GM04503 (cell line): ENCODE measurements around the gene AK4.
A peak's percentile ranks its signal among the peaks of the same experiment; 100 is the strongest.

Experiments
- DNase-seq: peaks from one replicate; pipeline ENCODE4 v3.0.0-alpha.2; 2012; ENCODE audit warnings: low read depth

The AK4 gene

DNA sequence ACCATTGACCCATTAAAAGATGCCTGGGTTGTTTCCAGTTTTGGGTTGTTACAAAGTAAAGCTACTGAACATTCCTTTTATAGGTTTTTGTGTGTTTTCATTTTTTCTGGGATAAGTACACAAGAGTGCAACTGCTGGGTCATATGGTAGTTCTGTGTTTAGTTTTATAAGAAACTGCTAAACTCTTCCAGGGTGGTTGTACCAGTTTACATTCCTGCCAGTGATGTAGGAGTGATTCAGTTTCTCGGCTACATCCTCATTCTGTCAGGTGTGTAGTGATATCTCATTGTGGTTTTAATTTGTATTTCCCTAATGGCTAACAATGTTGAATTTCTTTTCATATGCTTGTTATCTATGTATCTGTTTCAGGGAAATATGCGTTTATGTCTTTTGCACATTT, 102.8 kb downstream of the AK4 start:
- no peak for DNase-seq

DNA sequence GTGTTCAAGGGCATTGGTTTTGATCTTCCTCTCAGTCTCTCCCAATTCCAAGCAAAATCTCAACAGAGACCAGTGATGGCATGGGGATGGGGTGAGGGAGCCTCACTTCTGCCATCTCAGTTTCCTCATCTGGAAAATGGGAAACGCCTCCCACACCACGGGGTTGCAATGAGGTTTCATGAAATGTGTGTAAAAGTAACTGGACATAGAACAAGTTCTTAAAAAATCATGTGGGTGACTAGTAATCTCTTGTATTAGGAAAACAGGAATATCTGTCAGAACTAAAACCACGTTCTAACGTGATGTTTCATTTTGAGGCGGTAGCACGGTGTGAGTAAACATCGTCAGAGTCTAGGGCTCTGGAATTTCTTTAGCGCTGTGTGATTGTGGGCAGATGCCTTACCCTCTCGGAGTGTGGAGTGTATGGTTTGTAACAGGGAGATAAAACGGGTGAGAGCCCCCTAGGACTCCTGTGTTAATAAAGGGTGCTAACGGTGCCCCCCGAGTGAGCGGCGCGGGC, 105.9 kb downstream of the AK4 start:
- no peak for DNase-seq

DNA sequence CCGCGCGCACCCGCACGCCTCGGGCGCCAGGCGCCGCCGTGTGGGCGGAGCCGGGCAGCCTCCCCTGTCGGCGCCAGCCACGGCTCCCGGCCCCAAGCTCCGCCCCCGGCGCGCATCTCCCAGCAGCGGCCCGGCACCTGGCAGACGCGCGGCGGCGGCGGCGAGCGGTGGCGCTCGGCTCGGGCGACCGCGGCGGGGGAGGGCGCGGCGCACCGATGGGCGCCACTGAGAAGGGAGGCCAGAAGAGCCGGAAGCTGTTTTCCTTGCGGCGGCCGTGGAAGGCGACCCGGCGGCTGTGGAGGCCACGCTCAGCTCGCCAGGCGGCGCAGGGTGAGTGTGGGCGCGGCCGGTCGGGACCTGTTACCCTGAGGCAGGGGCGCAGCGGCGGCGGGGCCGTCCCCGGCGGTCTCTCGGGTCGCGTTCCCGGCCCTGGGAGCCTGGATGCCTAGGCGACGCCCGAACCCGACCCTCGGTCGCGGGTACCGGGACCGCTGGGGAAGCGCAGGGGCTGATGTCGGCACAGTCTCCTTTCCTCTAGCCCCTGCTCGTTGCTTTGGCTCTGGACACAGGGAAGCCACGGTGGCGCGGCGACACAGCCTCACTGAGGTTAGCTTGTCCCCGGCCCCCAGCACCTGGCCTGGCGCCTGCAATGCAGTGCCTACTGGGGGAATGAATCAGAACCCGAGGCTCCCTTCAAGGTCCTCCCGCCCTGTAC, 106.5 kb downstream of the AK4 start:
- no peak for DNase-seq

DNA sequence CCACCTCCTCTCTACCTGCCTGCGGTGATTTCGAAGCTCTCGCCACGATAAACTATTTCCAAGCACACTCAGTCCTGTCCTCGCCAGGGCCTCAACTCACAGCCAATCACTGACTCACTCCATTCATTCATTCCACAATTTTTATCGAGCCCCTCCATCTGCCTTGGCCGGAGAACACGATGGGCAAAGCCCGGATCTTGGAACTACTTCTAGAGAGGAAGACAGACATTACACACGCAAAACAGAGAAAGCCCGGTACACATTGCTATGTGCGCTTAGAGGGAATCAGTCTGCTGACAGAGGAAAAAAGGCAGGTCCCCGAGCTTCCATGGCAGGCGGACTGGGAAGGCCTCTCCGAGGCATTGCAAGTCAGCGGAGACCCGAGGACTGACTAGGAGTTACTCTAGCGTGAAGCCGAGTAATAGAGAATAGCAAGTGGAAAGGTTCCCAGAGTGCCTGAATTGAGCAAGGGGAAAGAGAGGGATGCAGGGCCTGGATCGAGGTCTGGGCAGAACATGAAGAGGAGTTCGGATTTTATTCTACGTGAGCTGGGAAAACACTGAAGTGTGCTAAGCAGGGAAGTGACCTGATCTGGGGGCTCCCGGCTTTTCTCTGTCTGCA, 107.1 kb downstream of the AK4 start:
- DNase-seq: no peak

DNA sequence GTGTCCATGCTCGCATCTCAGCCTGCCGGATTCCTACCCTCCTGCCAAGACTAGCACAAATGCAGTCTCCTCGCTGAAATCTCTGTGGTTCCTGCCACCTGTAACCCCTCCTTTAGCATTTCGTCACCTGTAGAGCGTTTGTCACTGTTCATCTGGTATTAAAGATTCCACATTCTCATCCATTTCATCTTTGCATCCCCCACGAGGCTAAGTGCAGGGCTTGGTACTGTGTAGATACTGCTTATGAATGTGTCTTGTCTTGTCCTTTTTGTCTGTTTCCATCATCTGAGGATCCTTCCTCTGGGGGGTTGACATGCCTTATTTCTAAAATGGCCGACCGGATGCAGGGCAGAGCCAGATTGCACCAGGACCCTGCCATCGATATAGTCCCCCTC, 107.7 kb downstream of the AK4 start:
- DNase-seq: no peak

DNA sequence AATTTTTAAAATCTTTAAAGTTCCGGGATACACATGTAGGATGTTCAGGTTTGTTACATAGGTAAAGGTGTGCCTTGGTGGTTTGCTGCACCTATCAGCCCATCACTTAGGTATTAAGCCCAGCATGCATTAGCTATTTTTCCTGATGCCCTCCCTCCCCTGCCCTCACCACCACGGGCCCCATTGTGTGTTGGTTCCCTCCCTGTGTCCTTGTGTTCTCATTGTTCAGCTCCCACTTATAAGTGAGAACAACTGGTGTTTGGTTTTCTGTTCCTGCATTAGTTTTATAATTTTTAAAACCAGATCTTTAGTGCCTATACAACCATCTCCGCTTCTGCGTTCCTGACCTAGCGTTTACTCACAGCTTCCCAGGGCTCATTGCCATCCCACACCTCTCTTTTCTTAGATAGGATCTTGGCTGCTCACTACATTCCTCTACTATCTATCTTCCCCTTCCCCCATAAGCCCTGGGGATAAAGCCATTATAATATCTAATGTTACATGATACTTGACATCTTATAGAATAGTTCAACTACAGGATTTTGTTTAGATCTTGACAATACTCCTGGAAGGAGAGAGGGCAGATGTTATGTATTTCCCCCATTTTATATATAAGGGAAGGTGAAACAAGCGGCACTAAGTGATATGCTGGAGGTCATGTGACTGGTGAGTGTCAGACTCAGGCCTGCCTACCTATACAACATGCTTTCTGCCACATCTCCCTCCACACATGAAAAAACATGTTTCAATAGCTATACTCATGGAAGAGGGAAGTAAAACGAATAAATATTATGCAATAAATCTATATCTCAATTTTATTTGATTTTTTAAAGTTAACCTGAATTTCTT, 109.1 kb downstream of the AK4 start:
- DNase-seq: no peak

DNA sequence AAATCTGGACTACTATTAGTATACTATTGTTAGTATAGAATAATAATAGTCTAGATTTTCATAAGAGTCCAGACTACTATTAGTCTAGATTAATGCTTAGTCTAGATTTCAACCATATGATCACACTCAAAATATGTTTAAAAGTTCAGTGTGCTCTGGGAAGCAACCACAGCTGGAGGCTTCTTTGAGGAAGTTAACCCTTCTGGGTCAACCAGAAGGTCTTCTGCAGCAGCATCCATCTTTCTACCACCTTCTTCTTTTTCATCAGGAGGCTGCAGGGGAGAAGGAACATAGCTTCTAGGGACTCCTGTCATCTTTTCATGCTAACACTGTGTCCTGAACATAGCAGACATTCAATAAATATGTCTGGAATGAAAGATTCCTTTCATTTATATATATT, 110.1 kb downstream of the AK4 start:
- no peak for DNase-seq

DNA sequence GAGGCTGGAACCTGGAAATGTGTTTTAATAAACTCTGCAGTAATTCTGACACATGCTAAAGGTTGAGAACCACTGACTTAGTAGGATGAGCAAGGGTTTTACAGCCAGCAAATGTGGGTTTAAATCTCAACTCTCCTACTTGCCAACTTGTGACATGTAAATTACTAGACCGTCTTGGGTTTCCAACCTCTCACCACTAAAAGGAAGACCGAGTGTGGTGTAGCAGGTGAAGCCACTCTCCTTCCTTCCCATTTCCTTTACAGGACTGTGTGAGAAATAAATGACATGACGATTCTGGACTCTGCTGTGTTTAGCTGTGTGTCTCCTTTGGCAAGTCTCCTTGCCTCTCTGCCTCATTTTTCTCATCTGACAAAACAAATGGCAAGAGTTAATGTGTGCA, 111.8 kb downstream of the AK4 start:
- no peak for DNase-seq

DNA sequence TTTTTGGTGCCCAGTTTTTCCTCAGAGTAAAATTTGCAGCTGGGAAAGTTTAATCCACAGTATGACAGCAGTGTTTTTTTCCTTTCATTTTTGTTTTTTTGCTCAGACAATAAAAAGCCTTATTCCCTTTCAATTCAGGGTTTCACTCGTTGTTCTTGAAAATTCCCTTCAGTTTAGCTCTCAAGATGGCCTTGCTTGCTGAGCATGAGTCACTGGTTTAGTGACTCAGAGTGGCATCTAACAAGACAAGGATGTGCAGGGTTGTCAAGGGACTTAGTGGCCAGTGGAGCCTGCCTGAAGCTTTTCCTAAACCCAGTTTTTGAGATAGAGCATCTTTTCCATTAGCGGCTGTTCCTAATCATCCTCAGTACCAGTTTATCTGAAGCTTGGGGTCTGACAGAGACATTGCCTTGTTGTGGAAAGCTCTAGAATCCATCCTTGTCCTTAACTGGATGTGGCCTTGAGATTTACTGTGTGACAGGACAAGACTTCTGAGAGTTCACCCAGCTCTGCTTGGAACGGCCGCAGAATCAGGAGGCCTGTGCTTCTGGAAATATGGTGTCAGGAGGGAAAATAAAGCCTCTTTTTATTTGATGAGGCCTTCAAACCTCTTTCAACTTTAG, 113.0 kb downstream of the AK4 start:
- peak; percentile 73 for DNase-seq

DNA sequence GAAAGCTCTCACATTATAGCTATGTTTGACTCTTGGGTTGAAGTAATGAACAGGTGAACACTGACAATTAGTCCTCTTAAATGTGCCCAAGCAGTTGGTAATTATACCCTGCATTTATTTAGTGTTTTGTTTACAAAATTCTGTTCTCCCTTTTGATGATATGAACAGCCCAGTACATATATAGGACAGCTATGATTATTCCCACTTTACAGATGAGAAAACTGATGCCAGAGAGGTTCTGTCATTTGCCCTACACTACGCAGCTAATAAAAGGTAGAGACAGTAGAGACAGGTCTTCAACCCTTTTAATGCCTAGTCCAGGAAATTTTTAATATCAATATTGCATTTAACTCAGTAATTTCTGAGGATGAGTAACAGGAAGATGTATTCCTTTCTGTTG, 115.3 kb downstream of the AK4 start:
- DNase-seq: no peak

DNA sequence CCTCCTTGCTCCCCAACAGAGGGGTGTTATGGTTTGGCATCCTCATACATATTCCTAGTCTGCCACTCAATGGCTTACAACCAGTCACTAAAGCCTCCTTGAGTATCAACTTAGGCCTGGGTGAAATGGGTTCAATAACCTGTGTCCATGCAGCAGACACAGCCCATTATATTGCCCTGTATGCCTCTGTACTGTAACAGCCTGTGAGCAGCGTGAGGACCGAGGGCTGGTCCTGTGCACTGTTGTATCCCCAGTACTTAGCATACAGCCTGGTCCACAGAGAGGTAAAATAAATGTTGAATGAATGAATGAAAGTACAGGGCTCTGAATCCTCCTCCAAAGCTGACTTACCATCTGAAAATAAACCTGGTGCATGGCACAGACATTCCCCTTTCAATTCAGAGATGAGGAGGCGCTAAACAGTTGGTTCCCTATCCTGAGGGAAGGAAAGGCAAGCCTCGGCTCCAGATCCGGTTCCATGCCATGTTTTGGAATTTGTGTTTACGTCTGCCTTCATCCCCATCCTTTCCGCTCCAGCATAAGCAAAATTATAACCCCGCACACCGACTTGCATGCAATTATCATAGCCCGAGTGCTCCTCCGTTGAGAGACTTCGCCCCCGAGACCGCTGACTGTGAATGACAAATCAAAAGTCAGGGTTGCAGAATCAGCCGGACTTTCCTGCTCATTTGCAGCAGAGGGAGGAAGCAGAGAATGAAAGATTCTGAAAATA, 116.4 kb downstream of the AK4 start:
- DNase-seq: peak; percentile 49

DNA sequence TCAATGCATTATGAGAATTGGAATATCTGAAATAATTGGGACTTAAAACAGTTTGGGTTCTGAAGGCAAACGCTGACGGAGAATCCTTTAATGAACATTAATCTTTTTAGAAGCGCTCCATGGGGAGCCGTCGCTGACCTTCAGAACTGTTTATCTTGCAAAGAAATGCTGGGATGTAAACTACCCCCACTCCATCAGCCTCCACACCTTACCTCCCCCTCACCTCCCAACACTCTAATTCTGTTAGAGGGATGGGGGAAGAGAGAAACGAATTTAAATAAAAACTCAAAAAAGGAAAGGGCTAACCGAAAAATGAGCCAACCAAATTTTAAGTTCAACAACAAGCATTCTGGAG, 117.3 kb downstream of the AK4 start:
- no peak for DNase-seq

DNA sequence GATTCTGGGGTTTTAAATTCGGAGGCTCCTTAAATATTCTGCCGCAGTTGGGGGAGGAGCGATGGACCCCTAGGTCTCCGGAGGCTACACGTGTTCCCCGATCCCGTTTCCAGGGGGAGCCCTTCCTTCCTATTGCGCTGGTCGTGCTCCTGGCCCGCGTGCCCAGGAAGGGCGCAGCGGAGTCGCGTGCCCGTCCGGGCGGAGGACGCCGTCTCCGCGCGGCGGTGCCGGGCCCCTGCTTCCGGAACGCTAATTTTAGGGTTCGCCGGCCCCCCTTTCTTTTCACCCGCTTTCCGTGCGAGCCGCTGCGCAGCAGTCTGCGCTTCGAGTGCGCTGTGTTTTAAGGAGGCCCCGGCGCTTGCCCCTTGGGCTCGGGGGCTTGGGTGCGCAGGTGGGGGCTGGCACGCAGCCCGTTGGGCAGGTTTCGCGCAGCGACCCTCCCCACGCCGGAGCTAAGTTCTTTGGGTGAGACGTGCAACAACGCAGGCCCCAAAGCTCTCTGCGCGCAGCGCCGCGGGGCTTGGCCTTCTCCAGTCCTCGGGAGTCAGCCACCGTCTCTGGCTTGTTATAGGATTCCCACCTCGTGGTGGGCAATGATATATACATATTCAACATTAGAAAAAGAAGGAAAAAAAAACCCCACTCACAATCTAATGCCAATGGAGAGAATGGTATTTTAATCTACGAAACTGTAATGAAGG, 117.8 kb downstream of the AK4 start:
- DNase-seq: no peak

DNA sequence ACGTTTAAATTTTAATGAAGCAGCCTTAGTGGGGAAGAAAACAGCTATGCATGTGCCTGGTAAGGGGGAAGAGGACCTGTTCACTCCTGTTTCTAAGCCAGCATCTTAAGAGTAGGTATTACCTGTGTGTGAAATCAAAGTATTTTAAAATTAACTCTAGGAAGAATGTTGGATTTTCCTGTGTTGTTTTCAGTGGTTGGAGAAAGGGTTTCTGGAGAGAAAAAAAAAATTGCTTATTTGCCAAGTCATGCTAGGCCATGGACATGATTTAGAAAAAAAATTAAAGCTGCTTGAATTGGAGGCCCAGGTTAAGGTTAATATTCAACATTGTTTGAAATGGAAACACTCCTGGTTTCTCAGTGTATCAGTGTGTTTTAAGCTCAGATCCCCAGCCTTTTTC, 118.5 kb downstream of the AK4 start:
- DNase-seq: no peak

DNA sequence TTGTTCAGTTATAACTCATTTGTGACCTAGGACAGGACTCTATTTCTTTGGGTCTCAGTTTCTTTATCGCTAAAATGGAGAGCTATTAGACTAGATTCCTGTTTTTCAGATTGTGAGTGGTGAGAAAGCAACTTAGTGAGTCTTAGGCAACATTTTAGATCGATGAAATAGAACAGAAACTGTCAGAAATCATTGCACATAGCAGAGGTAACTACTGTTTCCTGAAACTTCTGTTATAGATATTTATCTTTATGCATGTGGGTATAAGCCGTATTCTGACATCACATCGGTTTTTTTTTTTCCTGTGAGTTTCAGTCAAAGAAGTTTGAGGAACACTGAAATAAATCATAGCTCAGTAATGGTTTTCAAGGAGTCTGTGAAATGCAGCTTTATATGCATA, 119.3 kb downstream of the AK4 start:
- no peak for DNase-seq

DNA sequence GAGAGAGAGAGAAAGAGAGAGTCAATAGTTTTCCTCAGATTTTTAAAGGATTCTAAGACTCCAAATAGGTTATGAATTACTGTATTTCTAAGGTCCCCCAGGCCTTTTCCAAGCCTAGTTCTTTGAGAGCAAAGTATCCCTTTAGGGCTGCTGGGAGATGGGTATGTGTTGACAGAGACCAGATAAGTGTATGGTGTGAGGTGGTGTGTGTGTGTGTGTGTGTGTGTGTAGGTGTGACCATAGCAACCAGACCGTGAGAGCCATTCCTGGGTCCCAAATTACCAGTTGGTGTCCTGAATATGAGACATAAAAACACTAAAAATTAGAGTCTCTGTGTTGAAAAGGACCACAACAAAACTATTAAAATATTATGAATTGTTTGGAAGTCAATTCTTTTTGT, 119.7 kb downstream of the AK4 start:
- DNase-seq: no peak

DNA sequence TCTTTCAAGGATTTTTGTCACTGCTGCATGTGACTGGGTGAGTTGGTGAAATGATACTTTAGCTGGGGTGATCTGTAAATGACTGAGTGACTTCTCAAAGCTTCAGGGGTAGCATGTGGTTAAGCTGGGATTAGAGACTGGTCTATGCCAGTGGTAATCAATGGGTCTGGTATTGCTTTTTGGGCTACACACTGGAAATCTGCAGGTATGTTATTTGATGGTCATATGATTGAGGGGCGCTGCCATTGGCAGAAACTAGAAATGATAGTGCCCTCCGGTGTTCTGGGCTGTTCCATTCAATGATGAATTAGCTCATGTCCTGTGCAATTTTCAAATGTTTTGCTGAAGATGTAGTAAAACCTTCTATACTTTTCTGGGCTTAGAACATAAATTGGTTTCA, 121.6 kb downstream of the AK4 start:
- no peak for DNase-seq

DNA sequence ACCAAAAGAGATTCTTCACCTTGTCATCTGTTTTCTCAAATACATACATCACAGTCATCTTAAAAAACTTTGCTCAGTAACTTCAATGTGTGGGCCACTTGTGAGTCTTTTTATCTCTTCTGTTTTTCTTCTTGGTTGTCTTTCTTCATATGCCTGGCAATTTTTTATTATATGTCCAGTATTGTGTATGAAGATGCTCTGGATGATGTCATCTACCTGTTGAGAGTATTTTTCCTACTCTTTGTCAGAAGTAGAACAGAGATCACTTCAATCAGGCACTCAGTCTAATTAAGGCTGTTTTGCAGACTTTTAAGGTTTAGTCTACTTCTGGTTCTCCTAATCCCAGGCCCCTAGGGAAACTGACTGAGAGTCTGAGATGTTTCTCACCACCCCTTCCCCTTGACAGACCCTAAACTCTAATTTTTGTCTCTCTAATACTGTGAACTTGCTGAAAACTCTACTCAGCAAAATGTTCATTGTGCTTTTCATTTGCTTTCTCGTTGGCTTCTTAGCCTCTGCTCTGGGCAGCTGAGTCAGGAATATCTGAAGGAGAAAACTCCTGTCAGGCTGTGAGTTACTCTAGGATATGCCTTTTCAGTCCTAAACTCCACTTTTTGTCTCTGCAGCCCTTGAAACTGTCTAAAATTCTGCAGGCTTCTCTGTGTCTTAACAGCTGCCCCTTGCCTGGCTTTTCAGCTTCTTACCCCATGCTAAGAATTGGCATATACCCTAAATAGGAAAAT, 128.4 kb downstream of the AK4 start:
- no peak for DNase-seq

DNA sequence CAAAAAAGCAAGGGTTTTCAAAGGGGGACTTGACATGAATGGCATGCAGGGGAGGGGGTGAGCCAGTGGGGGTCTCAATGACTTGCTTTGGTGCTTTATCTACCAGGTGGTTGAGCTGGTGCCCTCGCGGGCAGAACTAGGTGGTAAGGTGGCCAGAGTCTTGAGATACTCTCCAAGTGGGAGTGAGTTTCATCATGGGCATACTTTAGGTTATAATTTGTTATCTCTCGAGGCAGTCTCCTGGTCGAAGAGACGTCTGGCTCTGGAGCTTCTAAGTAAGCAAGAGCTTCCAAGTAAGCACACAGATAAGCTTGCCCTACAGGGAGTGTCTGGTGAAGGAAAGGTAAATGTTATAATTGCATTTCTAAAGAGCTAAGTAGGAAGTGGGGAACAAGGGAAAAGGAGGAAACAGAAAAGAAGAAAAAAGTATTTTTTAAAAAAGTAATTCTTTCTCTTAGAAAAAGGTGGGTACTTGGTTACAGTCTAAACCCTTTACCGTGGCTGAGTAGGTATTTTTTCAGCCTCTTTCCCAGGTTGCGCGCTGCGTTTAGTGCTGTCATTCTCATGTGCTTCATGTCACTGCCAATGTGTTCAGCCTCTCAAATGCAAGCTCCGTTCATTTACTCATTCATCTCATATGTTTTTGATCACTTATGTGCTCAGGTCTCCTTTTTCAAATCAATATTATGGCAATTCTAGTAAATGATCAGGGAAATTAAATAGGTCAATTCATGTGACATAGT, 129.8 kb downstream of the AK4 start:
- DNase-seq: no peak
